HG03064 (cell line): Measurements from ENCODE around the gene MECP2.
"Not testable (repeated sequence)": the region's sequence is repeated elsewhere in the genome, so short reads cannot be mapped to it uniquely, and the experiment has no call there.

Source experiments
- ATAC-seq: cut with Tn5 transposase; IDR thresholded peaks from one replicate; pipeline ENCODE4 v1.9.1; 2021; ENCODE audit warnings: low read depth; ENCODE audit not compliant: unreplicated experiment

The MECP2 gene

GRCh38 chrX:154000051-154000450 lies 97.5 kb downstream of the MECP2 start:
- no peak for ATAC-seq

GRCh38 chrX:153999359-154000037 lies 98.0 kb downstream of the MECP2 start:
- no peak for ATAC-seq

GRCh38 chrX:153995504-153995903 lies 102.0 kb downstream of the MECP2 start:
- no peak for ATAC-seq

GRCh38 chrX:153994398-153994797 lies 103.1 kb downstream of the MECP2 start:
- not testable (repeated sequence) for ATAC-seq

DNA sequence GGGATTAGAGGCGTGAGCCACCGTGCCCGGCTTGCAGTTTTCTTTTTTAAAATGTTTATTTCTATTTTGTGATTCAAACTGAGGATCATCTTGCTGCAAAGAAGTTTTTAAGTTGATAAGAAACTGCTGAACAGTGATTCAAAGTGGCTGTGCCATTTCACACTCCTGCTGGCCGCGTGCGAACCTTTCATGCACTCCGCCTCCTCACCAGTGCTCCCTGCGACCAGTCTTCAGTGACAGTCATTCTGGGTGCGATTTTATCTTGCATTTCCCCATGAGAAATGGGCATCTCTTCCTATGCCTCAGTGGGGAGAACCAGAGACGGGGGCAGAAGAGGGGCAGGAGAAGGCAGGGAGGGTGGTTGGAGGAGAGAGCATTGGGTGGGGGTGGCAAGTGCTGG lies 103.5 kb downstream of the MECP2 start:
- no peak for ATAC-seq

DNA sequence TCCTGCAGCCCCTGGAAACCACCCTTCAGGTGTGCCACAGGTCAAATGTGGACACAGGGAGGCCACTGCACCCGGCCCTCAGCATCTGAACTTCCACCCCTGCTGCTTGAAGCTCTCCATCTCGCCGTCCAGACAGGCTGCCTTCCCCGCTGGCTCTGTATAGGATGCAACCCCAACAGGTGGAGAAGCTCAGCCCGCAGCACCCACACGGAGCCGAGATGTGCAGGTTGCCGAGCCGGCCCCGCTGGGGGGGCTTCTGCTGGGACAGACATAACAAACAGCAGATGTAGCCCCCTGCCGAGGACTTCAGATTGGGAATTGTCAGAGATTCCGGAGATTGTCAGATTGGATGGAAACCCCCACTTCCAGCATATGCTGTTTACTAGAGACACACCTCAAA lies 104.4 kb downstream of the MECP2 start:
- ATAC-seq = no peak

- no peak for ATAC-seq
Measured at GRCh38 chrX:153992180-153992579, 105.3 kb downstream of the MECP2 start.

GRCh38 chrX:153991013-153991580 lies 106.4 kb downstream of the MECP2 start:
- no peak for ATAC-seq

- ATAC-seq = no peak
Measured at GRCh38 chrX:153989973-153990655, 107.4 kb downstream of the MECP2 start.

DNA sequence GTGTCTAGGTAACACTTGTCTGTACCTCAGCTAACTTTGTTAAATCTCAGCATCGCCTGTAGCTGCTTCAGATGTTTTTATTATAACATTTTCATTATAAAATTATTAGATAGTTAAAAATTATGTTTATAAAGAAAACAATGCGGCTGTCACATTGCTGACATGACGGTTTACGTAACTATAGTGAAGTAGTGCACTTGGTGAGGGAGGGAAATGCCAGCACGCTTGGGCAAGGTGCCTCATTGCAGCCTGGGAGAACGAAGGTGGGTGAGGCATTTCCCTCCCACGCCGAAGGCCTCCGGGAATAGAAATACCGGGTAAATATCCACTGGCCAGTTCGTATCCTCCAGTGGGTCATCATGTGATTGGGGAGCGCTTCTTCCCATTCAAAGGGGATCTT lies 109.0 kb downstream of the MECP2 start:
- no peak for ATAC-seq

DNA sequence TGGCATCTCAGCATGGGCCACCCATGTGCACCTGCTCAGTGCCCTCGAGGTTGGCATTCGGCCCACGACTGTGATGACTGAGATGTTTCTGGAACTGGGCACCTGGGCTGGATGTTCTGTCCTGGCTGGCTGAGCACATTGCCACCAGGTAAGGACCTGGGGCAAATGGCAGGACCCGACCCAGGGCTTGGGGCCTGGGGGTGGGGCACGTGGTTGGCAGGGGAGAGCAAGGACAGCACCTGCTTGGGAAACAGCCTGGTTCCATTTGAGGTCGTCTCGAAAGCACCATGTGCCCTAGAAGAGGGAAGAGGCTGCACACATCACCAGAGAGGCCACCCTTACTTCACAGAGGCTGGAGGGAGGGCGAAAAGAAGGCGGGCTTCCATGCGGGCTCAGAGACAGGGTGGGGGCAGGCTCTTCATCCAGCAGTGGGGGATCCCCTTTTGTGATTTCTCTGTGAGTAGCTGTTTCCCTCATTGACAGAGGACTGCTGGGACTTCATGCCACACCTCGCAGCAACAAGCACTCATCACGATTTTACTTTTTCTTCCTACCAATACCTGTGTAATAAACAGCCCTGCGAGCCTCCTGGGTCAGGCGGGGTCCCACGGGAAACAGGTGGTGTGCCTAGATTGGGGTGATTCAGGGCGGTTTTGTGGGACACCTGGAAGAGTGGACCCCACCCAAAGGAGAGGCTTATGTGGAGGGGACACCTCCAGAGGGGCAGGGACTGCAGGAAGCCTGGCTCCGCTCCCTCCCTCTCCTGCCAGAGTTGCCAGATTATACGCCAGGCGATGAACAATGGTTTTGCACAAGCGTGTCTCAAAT lies 113.0 kb downstream of the MECP2 start:
- no peak for ATAC-seq

GRCh38 chrX:153983321-153983801 lies 114.2 kb downstream of the MECP2 start:
- no peak for ATAC-seq

GRCh38 chrX:153981771-153982533 lies 115.6 kb downstream of the MECP2 start:
- ATAC-seq = no peak

- ATAC-seq = no peak
Measured at GRCh38 chrX:153981231-153981630, 116.3 kb downstream of the MECP2 start.

DNA sequence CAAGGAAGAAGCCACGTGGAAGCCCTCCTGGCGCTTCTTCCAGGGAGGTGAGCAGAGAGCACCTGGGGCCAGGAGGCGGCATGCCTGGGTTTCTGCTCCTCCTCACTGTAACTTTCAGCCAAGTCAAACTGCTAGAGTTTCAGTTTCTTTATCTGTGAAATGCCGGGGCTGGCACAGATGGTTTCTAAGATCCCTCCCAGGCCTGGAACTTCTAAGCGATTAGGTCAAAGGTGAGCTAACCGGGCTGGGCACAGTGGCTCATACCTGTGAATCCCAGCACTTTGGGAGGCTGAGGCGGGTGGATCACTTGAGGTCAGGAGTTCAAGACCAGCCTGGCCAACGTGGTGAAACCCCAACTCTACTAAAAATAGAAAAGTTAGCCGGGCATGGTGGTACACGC lies 117.1 kb downstream of the MECP2 start:
- not testable (repeated sequence) for ATAC-seq

DNA sequence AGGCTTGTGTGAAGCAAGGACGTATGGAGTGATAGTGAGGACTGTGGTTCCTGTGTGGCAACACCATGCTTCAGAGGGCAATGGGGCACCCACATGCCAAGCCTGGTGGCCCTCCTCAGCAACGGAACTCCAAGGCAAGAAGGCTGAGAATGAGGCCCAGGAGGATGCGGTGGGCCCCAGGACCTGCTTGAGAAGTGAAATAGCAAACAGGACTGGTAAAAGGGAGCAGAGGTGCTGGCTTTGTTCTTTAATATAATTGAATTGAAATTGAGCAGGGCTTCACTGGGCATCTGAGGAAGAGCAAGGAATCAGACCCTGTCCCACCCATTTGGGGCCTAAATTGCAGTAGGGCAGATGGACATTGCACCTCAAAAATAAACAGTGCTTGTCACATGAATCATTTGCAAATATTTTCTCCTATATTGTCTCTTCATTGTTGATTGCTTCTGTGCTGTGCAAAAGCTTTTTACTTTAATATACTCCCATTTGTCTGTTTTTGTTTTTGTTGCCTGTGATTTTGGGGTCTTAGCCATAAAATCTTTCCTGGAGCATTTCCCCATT lies 122.7 kb downstream of the MECP2 start:
- ATAC-seq = no peak

DNA sequence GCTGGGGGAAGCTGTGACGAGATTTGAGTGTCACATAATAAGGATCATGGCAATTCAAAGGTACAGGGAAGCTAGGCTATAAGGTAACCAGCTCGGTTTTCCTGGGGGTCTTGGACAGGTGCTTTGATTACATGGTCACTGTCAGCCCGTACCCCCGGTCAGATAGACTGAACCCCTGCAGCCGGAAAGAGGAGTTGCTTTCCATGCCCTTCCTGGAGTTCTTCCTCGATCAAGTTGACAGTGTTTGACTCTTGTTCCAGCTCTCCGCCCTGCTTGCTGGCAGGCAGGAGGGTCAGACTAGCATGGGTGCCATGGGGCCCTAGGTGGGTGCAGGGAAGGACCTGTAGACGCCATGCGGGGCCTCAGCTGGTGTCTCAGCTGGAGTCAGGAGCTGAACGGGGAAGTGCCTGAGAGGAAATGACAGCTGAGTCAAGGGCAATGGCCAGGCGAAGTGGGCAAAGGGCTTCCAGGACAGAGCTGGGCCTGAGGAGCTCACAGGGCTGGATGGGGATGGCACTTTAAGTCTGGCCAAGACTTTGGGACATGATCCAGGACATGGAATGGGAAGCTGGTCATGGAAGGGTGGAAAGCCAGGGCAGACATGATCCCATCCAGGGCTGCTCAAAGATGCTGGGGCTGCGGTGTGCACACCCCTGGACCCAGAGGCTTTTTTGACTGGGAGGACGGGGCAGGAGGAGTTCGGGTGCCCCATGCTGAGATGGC lies 123.4 kb downstream of the MECP2 start:
- ATAC-seq = no peak

GRCh38 chrX:153973127-153974002 lies 124.2 kb downstream of the MECP2 start:
- ATAC-seq = no peak
